ENCODE data around the gene MEI1. TPM values are rescaled to one million over a fixed set of nuclear protein-coding genes. Genes with fewer than 3 reads are reported as not detected.

The MEI1 gene
- total RNA-seq, 1 experiment from 2014 or later, result 0.24 TPM

DNA sequence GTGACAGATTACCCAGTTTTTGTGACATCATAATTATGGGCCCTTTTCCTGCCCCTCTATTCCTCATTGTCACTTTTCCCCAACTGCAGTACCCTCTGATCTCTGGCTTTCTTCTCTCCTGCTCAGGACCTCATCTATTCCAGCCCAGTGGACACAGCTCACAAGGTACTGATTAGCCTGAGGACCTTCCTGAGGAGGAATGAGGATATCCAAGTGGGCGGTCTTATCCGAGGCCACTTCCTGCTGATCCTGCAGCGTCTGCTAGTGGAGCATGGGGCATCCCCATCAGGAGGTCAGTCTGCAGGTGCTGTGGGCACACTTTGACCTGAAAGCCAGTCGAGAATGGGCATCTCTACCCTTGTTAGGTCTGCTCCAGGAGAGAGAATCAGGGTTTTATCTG is 76.7 kb downstream of the MEI1 start:
- intact Hi-C loops (cut with micrococcal nuclease; ENCODE audit: unreplicated experiment), result no loop called here
- Histone ChIP-seq H3K4me1 (ENCODE audit: insufficient read depth, low read length, poor library complexity, severe bottlenecking) (no peaks in the 10 kb centered on the region), H3K9me3 (ENCODE audit: low read depth, low read length, poor library complexity, severe bottlenecking) (no peaks in the 10 kb centered on the region), H3K27me3 (replicated peaks; ENCODE audit: insufficient read depth, low read depth, low read length, poor library complexity) (no peaks in the 10 kb centered on the region), H3K4me3 (ENCODE audit: low read depth, low read length, poor library complexity, severe bottlenecking) (no peak overlapping the region), H3K27ac (ENCODE audit: low read depth, low read length, poor library complexity, severe bottlenecking) (no peak overlapping the region), H3K36me3 (ENCODE audit: insufficient read depth, low read length, poor library complexity, severe bottlenecking) (no peaks in the 10 kb centered on the region)
- ChIA-PET CTCF (no interaction called here), POLR2A (ENCODE audit: low non-redundant PET) (no interaction called here)
- BruUV-seq (replicated peaks), result no TSS peak
- no peak for TF ChIP-seq EZH2 (IDR thresholded peaks at IDR 0.05; ENCODE audit: borderline replicate concordance, low read depth, low read length, poor library complexity, severe bottlenecking)
- TF ChIP-seq, protein P1, sequence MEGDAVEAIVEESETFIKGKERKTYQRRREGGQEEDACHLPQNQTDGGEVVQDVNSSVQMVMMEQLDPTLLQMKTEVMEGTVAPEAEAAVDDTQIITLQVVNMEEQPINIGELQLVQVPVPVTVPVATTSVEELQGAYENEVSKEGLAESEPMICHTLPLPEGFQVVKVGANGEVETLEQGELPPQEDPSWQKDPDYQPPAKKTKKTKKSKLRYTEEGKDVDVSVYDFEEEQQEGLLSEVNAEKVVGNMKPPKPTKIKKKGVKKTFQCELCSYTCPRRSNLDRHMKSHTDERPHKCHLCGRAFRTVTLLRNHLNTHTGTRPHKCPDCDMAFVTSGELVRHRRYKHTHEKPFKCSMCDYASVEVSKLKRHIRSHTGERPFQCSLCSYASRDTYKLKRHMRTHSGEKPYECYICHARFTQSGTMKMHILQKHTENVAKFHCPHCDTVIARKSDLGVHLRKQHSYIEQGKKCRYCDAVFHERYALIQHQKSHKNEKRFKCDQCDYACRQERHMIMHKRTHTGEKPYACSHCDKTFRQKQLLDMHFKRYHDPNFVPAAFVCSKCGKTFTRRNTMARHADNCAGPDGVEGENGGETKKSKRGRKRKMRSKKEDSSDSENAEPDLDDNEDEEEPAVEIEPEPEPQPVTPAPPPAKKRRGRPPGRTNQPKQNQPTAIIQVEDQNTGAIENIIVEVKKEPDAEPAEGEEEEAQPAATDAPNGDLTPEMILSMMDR (conservative IDR thresholded peaks at IDR 0.05; ENCODE audit: low read depth, low read length), result no peak
- DNase-seq (ENCODE audit: low spot score), result no peak

DNA sequence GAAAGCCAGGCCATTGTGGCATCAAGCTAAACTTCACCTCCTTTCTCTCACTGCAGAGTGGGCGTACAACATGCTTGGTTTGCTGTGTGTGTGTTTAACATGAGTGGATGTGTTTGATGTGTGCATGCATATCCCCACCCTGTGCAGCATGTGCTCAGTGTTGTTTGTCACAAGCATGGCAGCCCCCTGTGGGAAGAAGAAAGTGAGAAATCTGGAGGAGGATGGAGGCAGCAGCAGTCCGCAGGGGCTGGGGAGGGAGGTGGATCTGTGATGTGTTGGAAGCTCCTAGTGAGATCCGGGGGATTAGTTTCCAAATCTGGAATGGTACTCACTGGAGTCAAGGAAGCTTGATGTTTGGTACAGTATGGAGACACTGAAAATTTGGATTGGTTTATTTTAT is 77.1 kb downstream of the MEI1 start:
- TF ChIP-seq, protein P1 (conservative IDR thresholded peaks at IDR 0.05; ENCODE audit: low read depth, low read length), result no peak
- no peak for TF ChIP-seq EZH2 (IDR thresholded peaks at IDR 0.05; ENCODE audit: borderline replicate concordance, low read depth, low read length, poor library complexity, severe bottlenecking)
- intact Hi-C loops (cut with micrococcal nuclease; ENCODE audit: unreplicated experiment), result no loop called here
- Histone ChIP-seq H3K36me3 (ENCODE audit: insufficient read depth, low read length, poor library complexity, severe bottlenecking) (no peaks in the 10 kb centered on the region), H3K27me3 (replicated peaks; ENCODE audit: insufficient read depth, low read depth, low read length, poor library complexity) (no peaks in the 10 kb centered on the region), H3K4me1 (ENCODE audit: insufficient read depth, low read length, poor library complexity, severe bottlenecking) (no peaks in the 10 kb centered on the region), H3K27ac (ENCODE audit: low read depth, low read length, poor library complexity, severe bottlenecking) (no peak overlapping the region), H3K9me3 (ENCODE audit: low read depth, low read length, poor library complexity, severe bottlenecking) (no peaks in the 10 kb centered on the region), H3K4me3 (ENCODE audit: low read depth, low read length, poor library complexity, severe bottlenecking) (no peak overlapping the region)
- ChIA-PET POLR2A (ENCODE audit: low non-redundant PET) (no interaction called here), CTCF (no interaction called here)
- no TSS peak for BruUV-seq (replicated peaks)
- DNase-seq (ENCODE audit: low spot score), result no peak

DNA sequence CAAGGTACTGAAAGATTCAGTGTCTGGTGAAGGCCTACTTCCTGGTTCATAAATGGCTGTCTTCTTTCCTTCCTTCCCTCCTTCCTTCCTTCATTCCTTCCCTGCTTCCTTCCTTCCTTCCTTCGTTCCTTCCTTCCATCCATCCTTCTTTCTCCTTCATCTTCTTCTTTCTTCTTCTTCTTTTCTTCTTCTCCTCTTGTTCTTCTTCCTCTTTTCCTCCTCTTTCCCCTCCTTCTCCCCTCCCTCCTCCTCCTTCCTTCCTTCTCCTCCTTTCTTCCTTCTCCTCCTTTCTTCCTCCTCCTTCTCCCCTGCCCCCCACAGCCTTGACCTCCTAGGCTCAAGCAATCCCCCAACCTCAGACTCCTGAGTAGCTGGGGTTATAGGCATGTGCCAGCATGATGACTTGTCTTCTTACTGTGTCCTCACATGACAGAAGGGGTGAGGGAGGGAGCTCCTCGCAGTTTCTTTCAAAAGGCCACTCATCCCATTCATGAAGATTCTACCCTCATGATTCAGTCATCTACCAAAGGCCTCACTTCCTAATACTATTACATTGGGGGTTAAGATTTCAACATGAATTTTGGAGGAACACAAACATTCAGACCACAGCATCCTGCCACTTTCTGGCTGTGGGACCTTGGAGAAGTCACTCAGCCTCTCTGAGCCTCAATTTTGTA is 78.6 kb downstream of the MEI1 start:
- Histone ChIP-seq H3K4me3 (ENCODE audit: low read depth, low read length, poor library complexity, severe bottlenecking) (no peak overlapping the region), H3K9me3 (ENCODE audit: low read depth, low read length, poor library complexity, severe bottlenecking) (no peaks in the 10 kb centered on the region), H3K36me3 (ENCODE audit: insufficient read depth, low read length, poor library complexity, severe bottlenecking) (no peaks in the 10 kb centered on the region), H3K4me1 (ENCODE audit: insufficient read depth, low read length, poor library complexity, severe bottlenecking) (no peaks in the 10 kb centered on the region), H3K27ac (ENCODE audit: low read depth, low read length, poor library complexity, severe bottlenecking) (no peak overlapping the region), H3K27me3 (replicated peaks; ENCODE audit: insufficient read depth, low read depth, low read length, poor library complexity) (no peaks in the 10 kb centered on the region)
- TF ChIP-seq, protein P1 (conservative IDR thresholded peaks at IDR 0.05; ENCODE audit: low read depth, low read length), result no peak
- no peak for TF ChIP-seq EZH2 (IDR thresholded peaks at IDR 0.05; ENCODE audit: borderline replicate concordance, low read depth, low read length, poor library complexity, severe bottlenecking)
- ChIA-PET CTCF (no interaction called here), POLR2A (ENCODE audit: low non-redundant PET) (no interaction called here)
- no TSS peak for BruUV-seq (replicated peaks)
- intact Hi-C loops (cut with micrococcal nuclease; ENCODE audit: unreplicated experiment), result no loop called here
- no peak for DNase-seq (ENCODE audit: low spot score)

All from A673 (cell line).